Hippocampal formation (tissue), 2 donors: Measurements from ENCODE around the gene MOB2.
A peak's percentile ranks its signal among the peaks of the same experiment; 100 is the strongest.

Experiments used
- DNase-seq, 2 donors: peaks; one replicate each; lab custom pipeline; 2025; lab: John Stamatoyannopoulos, UW

MOB2 gene

GRCh38 chr11:1456176-1456575 lies 30.4 kb downstream of the MOB2 start:
- no peak for DNase-seq

- DNase-seq, result no peak
These were observed 30.9 kb downstream of the MOB2 start for GRCh38 chr11:1455763-1456060.

GRCh38 chr11:1455032-1455762 lies 31.4 kb downstream of the MOB2 start:
- DNase-seq, result no peak

- no peak for DNase-seq
These were observed 32.0 kb downstream of the MOB2 start for GRCh38 chr11:1454576-1454975.

GRCh38 chr11:1453611-1454034 lies 33.0 kb downstream of the MOB2 start:
- no peak for DNase-seq

- DNase-seq, result no peak
These were observed 33.8 kb downstream of the MOB2 start for GRCh38 chr11:1452744-1453143.

- DNase-seq, result no peak
These were observed 34.7 kb downstream of the MOB2 start for GRCh38 chr11:1451781-1452470.

GRCh38 chr11:1450949-1451710 lies 35.4 kb downstream of the MOB2 start:
- no peak for DNase-seq

GRCh38 chr11:1450344-1450875 lies 36.2 kb downstream of the MOB2 start:
- DNase-seq, result no peak

- no peak for DNase-seq
These were observed 36.9 kb downstream of the MOB2 start for GRCh38 chr11:1449490-1450243.

- no peak for DNase-seq
These were observed 37.7 kb downstream of the MOB2 start for GRCh38 chr11:1448882-1449281.

GRCh38 chr11:1447845-1448825 lies 38.4 kb downstream of the MOB2 start:
- peak; percentile 18 to 31 for DNase-seq

GRCh38 chr11:1446623-1447022 lies 40.0 kb downstream of the MOB2 start:
- DNase-seq, result no peak

GRCh38 chr11:1445741-1446445 lies 40.7 kb downstream of the MOB2 start:
- DNase-seq, result no peak

- DNase-seq, result no peak
These were observed 41.7 kb downstream of the MOB2 start for GRCh38 chr11:1444823-1445422.

GRCh38 chr11:1444321-1444720 lies 42.3 kb downstream of the MOB2 start:
- DNase-seq, result no peak

GRCh38 chr11:1443737-1444136 lies 42.8 kb downstream of the MOB2 start:
- DNase-seq, result no peak

GRCh38 chr11:1442807-1443366 lies 43.7 kb downstream of the MOB2 start:
- DNase-seq, result no peak

GRCh38 chr11:1442163-1442562 lies 44.4 kb downstream of the MOB2 start:
- no peak for DNase-seq
